ENCODE results near the gene ADAMTSL3.

The ADAMTSL3 gene

DNA sequence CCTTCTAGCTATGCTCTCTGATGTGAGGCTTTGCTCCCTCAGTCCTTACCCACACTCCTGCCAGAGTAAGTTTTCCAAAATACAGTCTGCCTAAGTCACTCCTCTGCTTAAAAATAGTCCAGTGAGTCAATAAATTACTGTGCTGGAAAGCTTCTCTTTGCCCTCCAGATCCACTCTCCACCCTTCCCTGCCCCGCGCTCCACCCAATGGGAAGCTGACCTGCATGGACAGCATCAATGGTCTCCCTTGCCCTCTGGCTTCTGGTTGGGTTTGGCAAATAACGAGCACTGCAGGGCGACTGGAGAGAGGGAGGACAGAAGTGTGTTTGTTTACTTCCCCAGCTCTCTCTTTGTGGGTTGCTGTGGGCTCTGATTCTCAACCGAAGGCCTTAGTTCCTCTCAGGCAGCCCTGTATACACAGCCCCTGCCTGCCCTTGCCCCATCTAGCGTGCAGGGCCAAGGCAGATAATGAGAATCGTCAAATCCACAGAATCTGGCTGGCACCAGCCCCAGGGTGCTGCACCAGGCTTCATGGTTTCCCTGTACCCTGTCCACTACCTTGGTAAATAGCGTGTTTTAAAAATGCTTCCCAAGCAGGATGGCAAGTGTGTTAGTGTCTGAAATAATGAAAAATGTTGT, 110.4 kb downstream of the ADAMTSL3 start:
- no peak for DNase-seq

DNA sequence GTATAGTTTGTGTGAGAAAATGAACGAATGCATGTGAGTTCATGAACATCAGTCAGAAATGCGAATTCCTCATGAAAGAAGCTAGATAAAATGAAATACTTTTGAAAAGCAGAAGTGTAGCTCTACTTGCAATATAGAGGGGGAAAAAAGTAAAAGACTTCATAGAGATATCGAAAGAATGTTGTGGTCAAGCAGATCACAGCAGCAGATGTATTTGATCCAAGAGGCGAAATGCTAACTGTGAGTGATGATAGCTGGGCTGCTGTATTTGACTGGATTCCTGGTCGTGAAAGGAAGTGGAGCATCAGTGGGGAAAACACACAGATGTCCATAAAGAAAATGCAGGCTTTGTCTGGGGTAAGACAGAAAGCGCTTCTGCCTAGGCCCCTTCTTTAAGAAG, 112.4 kb downstream of the ADAMTSL3 start:
- no peak for DNase-seq

DNA sequence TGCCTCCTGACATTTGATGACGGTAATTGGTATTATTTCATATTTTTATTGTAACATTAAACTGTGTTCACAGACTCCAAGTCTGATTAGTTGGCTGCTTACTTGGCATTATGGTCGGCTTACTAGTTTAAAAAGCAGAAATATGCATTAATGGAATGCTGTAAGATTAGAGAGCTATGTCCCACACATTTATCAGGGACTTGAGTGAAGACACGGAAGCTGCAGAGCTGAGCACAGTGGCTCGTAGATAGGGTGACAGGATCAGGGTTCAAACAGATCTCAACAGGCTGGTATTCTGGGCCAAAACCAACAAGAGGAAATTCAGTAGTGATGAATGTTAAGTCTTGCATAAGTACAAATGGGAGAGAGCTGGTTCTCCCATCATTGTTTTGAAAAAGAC, 113.8 kb downstream of the ADAMTSL3 start:
- no peak for DNase-seq

DNA sequence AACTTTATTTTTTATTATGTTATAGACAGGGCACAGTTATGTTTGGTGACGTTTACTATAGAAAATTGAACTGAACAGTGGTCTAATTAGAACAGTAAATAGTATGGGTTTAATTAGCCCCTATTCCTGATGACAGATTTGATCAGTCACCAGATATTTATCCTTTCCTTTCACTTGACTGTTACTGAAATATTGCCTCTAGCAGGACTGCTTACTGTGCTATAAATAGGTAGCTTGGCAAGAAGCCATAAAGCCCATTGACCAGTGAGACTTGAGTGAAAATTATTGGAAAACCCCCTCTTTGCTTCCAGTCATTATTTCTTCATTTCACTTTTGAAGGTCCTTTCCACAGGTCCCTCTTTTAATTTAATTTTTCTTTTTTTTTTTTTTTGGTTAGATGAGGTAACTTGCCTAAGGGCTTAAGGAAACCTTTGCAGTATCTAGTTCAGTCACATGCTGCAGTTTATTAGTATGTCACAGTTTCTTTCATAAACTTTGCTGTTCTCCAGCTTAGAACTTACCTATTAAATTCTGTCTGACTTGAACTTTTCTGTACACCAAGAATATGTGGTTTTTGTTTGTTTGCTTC, 115.6 kb downstream of the ADAMTSL3 start:
- no peak for DNase-seq

DNA sequence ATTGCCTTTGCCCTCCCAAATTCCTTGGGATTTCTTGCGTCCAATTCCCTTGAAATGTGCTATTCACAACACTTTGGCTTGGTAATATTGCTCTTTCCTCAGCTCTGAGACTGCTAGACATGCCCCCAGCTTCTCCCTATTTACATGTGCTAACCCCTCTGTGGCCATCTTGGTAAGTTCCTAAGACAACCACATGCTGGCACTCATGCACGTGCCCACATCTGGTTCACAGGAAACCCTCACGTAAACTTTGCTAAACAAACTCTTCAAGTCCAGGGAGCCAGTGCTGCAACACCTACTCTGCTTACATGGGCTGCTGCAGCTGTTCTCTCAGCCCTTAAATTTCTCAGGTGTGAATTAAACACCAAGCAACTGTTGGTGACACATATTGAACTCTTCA, 121.8 kb downstream of the ADAMTSL3 start:
- DNase-seq = no peak

DNA sequence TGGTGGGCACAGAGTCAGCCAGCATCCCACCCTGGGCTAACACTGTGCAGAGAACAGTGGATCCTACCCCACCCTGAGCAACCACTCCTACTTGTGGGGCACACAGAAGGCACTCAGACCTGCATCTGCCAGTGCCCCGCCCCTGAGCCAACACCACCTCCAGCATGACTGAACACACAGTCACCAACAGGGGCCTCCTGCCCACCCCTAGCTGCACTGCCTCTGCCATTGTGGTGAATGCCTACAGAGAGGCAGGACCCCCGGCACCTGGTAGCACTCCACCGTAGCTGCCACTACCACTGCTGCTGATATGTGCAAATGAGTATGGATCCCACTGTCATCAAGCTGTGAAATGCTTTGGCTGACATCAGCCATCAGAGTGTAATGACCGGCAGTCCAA, 123.1 kb downstream of the ADAMTSL3 start:
- DNase-seq = no peak

DNA sequence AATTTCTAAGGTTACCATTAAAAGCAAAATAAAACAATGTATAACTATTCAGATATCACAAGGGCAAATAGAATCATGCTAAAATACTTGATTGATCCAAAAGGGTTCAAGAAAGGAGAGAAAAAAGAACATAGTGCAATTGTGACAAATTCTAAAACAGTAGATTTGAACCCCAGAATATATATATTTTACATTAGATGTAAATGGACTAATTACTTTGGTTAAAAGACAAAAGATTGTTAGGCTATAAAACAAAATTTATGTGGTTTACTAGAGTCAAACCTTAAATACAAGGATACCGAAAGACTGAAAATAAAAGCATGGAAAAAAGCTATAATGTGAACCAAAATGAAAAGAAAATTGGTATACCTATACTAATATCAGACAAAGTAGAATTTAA, 129.3 kb downstream of the ADAMTSL3 start:
- no peak for DNase-seq

DNA sequence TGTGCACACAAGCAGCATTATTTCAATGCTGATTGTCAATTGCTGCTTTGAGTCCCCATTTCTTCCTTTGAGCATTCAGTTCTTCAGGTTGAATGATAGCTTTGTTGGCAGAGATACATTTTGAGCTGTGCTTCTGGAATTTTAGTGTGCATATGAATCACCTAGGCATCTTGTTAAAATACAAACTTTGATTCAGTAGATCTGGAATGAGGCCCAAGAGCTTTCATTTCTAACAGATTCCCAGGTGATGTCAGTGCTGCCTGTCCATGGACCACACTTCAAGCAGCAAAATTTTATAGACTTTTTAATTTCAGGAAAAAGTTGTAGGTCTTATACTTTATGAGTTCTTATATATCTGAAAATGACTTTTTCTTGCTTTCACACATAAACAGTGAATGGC, 131.1 kb downstream of the ADAMTSL3 start:
- no peak for DNase-seq

DNA sequence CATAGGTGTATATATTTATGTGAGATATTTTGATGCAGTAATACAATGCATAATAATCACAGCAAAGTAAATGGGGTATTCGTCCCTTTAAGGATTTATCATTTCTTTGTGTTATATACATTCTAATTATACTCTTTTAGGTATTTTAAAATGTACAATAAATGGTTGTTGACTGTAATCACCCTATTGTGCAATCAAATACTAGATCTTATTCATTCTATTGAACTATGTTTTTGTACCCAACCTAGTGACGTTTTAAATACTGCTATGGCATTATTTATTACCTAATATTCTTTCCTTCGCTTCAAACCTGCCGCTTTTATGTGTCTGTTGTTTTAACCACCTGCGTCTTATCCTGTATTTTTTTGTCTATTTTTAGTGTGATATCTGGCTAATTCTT, 132.4 kb downstream of the ADAMTSL3 start:
- no peak for DNase-seq

DNA sequence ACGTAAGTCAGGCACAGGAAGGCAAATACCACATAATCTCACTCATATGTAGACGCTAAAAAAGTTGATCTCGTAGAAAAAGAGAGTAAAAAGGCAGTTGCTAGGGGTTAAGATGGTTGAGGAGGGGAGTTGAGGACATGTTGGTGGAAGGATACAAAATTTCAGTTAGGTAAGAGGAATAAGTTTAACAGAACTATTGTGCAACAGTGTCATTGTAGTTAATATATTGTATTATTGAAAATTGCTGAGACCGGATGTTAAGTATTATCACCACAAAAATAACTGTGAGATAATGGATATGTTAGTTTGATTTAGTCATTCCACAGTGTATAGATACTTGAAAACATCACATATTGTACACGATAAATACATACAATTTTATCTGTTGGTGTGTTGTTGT, 139.1 kb downstream of the ADAMTSL3 start:
- DNase-seq = no peak

DNA sequence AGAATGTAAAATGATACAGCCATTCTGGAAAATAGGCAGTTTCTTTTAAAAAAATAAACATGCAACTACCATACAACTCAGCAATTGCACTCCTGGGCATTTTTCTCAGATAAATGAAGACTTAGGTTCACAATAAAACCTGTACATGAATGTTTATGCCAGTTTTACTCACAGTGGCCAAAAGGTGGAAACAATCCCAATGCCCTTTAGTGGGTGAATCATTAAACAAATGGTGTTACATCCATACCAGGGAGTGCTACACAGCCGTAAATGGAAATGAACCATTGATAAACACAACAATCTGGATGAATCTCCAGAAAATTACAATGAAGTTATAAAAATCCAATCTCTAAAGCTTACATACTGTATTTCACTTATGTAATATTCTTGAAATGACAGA, 140.3 kb downstream of the ADAMTSL3 start:
- no peak for DNase-seq

DNA sequence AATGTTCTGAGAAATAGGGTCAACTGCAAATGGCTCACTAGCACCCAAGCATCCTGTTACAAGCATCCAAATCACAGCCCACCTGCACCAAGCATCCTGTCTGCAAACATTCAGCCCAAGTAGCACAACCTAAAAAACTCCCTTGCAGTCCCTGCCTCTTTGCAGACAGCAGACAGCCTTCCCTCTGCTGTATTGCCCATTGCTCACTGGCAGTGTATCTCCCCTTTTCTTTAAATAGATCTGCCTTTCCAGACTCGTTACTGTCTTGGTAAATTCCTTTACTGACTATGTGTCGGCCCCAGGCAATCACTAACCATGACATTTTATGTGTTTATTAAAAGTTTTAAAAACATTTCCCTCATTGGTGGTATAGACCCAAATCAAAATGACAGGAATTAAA, 155.4 kb downstream of the ADAMTSL3 start:
- DNase-seq = no peak

DNA sequence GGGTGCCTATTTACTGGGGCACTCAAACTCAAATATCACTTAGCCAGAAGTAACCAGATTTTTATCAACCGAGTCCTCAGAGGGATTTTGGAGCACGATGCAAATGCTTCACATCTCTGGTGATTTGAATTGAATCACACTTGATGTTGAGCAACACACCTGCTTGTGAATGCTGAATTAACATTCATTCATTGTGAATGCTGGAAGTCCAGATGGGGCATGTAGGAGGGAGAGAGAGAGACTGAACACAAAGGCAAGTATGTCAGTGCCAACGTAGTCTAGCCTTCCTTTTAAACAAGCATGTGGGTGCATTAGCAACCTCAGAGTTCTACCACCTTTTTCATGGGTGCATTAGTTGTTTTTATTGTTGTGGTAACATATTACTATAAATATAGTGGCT, 156.2 kb downstream of the ADAMTSL3 start:
- DNase-seq = no peak

DNA sequence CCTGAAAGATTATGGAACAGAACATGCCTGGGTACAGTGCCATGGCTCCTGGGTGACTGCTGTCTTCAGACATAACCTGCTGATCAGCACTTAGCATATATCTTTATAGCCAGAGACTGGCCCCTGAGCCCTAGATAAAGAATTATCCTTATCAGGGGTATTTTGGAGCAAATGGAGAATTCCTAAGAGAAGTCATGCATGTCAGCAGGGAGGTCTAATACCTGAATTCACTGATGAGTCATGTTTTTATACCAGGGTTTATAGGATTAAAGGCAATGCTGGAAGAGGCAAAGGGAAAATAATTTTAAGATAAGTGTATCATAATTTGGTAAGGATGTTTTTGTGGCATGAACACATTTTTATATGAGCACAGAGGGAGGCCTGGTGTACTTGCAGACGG, 159.8 kb downstream of the ADAMTSL3 start:
- no peak for DNase-seq

DNA sequence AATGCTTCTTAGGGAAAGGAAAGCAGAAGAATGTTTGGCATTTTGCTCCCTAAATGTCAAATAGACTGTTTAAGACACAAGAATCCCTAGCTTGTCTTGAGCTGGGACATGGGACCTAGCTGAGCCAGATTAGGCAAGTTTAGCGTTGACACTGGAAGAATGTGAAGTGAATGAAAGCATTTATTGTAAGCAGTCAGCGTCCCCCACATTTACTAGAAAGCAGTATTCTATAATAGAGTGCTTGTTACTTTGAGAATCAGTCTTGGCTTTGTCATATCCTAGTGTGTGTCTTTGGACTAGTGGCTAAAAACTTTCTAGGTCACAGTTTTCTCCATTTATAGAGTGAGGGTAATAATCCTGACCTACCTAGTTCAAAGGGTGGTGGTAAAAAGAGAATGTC, 161.6 kb downstream of the ADAMTSL3 start:
- no peak for DNase-seq

DNA sequence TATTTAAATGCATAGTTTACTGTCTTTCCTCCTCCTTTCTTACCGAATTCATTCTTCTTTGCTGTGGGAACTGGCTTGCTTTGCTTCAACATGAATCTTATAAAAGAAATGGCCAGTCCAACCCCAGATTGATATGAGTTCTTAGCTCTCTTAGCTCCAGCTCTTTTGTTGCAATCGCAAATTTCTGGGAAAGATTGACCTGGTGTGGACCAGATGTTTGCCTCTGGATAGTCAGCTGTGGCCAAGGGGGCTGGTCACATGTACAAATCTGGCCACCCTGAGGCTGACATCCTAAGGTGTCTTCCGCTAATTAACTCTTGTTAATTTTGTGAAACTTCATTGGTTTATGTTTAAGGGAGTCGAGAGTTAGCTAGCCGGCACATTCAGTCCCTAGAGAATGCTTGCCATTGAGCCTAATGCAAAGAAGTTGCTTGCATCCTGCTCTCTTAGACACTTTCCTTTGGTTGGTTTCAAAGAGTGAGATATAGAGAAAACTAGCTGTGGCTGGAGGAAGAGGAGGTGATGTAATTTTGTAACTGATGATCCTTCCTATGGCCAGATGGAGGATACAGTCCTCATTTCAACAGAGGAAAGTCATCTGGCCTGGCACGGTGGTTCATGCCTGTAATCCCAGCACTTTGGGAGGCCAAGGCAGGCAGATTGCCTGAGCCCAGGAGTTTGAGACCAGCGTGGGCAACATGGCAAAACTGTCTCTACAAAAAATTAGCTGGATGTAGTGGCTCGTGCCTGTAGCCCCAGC, 162.4 kb downstream of the ADAMTSL3 start:
- DNase-seq = no peak

DNA sequence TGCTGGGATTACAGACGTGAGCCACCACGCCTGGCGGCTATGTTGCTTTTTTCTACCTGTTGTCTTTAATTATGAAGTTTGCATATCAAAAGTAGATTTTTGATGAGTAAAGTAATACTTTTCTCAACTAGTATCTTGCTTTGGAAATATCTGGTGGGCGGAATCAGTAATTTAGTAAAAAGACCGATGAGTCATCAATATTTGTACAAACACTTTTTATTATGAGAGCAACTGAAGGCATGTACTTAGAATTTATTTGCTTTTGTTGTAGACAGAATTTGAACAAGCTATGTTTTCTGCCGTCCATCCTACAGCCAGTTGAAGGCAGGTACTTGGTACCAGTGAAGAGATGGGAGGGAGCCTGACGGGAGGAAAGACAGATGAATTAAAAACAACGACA, 164.7 kb downstream of the ADAMTSL3 start:
- DNase-seq = no peak

DNA sequence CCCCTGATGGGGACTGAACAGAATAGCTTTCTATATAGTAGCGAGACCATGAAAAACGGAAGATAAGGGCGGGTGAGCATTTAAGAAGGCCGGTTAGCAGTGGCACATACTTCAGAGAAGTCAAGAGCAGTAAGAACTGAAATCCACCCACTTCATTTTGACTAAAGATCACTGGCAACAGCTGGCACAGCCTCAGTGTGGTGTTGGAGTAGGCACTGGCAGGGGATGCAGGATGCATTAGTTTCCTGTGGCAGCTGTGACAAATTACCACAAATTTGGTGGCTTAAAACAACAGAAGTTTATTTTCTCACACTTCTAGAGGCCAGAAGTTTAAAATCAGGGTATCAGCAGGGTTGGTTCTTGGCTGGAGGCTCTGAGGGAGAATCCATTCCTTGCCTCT, 176.5 kb downstream of the ADAMTSL3 start:
- no peak for DNase-seq

DNA sequence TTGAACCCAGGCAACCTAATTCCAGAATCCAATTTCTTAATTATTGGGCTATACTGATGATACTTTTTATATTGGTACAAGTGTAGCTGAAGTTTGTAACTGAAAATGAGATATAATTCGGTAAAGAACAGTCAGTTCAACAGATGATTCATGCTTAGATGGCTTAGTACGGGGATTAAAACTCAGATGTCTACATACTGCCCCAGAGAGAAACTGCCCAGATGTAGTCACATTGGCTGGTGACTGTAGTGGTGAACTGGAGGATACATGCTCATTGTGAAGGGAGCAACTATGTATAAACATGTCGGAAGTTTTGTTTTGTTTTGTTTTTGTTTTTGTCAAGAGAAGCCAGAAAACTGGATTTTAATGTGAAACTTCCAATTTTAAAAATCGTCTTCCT, 179.6 kb downstream of the ADAMTSL3 start:
- no peak for DNase-seq

DNA sequence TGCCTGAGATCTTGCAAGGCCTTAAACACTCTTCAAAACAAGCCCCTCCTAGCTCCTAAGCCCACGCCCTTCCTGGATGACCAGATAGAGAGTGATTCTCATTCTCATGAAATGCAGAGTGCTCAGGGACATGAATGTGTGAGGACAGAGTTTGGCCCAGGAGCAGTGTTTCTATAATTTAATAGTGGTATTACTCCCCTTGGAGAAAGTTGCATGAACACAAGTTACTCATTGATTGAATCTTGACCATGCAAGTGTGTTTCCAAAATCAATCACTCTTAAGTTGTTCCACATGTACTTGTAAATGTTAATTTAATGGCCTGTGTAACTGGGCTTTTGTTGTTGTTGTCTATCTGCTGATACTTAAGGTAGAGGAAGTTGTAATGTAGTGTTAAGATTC, 181.6 kb downstream of the ADAMTSL3 start:
- no peak for DNase-seq

DNA sequence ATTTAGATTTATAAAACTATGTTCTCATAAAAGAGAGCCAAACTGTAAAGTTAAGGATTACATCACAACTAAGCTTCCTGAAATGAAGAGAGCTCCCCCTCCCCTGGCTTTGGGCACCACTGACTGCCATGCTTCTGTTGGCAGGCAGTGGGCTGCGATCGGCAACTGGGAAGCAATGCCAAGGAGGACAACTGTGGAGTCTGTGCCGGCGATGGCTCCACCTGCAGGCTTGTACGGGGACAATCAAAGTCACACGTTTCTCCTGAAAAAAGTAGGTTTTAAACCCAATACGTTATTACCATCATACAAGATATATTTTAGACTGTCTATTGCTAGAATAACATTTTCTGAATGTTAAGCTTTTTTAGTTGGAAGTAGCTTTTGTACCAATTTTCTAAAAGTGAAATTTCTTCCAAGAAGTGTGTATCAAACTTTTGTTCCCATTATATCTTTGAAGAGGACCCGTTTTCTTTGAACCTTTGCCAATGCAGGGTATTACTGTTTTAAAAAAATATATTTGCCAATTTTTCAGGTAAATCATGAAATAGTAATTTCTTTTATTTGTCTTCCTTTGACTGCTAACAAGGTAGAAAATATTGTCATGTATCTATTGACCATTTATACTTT, 184.1 kb downstream of the ADAMTSL3 start:
- no peak for DNase-seq

DNA sequence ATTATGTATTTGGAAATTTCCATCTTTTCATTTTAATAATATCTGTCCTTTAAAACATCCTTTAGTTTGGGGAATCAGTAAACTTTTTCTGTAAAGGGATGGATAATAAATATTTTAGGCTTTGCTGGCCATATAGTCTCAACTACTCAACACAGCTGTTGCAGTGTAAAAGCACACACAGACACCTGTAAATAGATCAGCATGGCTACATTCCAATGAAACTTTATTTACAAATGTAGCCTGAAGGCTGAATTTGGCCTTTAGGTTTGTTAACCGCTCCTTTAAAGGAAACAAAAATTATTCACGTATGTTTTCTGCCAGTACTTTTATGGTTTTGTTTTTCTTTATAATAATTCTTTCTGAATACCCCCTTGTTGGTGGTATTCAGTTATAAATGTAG, 184.8 kb downstream of the ADAMTSL3 start:
- DNase-seq = no peak

DNA sequence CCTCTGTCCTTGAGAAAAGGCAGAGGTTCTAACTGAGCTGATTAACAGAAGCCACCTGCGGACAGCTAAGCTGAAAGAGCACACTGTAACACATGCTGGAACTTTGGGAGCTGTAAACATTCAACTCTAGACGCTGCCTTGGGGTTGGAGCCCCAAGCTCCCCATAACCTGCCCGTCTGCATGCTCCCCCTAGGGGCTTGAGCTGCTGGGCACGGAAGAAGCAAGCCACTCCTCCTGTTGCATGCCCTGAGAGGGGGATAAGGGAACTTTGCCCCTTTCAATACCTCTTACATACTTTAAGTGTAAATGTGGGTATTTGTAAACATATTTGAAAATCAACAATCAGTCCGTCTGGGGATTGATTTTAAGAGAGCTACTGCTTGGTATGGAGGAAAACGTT, 188.4 kb downstream of the ADAMTSL3 start:
- DNase-seq = no peak

DNA sequence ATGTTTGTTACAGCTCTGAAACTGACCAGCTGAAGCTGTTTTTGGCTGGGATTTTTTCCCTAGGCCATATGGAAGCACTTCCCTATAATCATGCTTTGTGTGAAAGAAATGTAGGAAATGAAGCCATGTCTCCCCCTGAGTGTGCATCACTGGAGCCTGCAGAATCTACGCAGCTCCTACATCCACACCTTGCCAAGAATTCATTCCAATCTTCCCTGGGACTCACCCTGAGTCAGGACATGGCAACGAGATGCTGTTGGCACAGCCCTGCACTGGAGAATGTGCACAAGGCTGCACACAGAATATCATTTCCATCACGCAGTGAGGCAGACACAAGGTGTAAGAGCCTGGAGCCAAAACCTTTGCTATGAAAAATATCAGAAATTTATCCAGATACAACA, 189.5 kb downstream of the ADAMTSL3 start:
- DNase-seq = no peak

Data from GF-D8 (cell line).